Measurements from ENCODE around the gene KCNAB1. TPM values are rescaled to one million over a fixed set of nuclear protein-coding genes. Genes with fewer than 3 reads are reported as not detected.
"Not testable (repeated sequence)": the region's sequence is repeated elsewhere in the genome, so short reads cannot be mapped to it uniquely, and the experiment has no call there.

The KCNAB1 gene
- total RNA-seq, 2 donors from 2014 or later = 0.49 to 0.81 TPM

DNA sequence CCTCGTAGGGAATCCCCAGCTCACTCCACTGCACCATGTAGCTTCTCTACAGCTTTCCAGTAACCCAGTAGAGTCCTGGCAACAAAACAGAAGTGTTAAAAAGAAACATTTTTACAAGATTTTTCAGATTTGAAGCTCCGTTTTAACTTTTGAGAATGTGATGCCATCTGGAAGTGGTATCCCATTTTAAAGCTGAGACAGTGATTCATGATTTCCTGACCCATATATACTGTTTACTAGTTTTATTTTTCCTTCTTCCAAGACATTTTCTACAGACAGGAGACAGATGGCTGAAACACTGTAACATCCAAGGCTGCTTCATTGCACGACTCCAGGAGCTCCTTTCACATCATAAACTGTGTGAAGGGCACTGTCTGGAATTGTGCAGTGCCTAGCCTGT, 30.3 kb upstream of the KCNAB1 start:
- no peak overlapping the region for H3K27ac ChIP-seq (ENCODE audit: low read depth, low read length)
- WGBS, 2 experiments (ENCODE audit: insufficient coverage in 1 of 2, insufficient read length in 1 of 2) = 80 to 83% methylated on average over 2 to 3 of the region's 3 CpGs
- H3K4me1 ChIP-seq (ENCODE audit: control insufficient read depth, insufficient read depth, low read length) = peaks cover 3% of the 10 kb centered on the region
- Mint-ChIP-seq H3K9me3 (no peaks in the 10 kb centered on the region), H3K27me3 (ENCODE audit: insufficient read depth) (no peaks in the 10 kb centered on the region), H3K4me1 (peaks cover 10% of the 10 kb centered on the region), H3K4me3 (no peak overlapping the region), H3K36me3 (ENCODE audit: low read depth) (no peaks in the 10 kb centered on the region), H3K27ac (no peak overlapping the region)
- TF ChIP-seq, protein P1, sequence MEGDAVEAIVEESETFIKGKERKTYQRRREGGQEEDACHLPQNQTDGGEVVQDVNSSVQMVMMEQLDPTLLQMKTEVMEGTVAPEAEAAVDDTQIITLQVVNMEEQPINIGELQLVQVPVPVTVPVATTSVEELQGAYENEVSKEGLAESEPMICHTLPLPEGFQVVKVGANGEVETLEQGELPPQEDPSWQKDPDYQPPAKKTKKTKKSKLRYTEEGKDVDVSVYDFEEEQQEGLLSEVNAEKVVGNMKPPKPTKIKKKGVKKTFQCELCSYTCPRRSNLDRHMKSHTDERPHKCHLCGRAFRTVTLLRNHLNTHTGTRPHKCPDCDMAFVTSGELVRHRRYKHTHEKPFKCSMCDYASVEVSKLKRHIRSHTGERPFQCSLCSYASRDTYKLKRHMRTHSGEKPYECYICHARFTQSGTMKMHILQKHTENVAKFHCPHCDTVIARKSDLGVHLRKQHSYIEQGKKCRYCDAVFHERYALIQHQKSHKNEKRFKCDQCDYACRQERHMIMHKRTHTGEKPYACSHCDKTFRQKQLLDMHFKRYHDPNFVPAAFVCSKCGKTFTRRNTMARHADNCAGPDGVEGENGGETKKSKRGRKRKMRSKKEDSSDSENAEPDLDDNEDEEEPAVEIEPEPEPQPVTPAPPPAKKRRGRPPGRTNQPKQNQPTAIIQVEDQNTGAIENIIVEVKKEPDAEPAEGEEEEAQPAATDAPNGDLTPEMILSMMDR (conservative IDR thresholded peaks at IDR 0.05) = no peak
- no peaks in the 10 kb centered on the region for H3K36me3 ChIP-seq (ENCODE audit: control insufficient read depth, insufficient read depth, low read length)
- H3K9ac ChIP-seq (ENCODE audit: extremely low read depth, low read length, poor library complexity, severe bottlenecking) = no peak overlapping the region
- no peak overlapping the region for H3K4me3 ChIP-seq (ENCODE audit: low read length)
- no peaks in the 10 kb centered on the region for H3K27me3 ChIP-seq (ENCODE audit: control insufficient read depth, insufficient read depth, low read length, poor library complexity, severe bottlenecking)
- no peaks in the 10 kb centered on the region for H3K9me3 ChIP-seq (ENCODE audit: control insufficient read depth, low read length)
- no peak for DNase-seq

GRCh38 chr3:156093964-156094363, 26.4 kb upstream of the KCNAB1 start:
- no peaks in the 10 kb centered on the region for H3K27me3 ChIP-seq (ENCODE audit: control insufficient read depth, insufficient read depth, low read length, poor library complexity, severe bottlenecking)
- H3K27ac Mint-ChIP-seq = no peak overlapping the region

DNA sequence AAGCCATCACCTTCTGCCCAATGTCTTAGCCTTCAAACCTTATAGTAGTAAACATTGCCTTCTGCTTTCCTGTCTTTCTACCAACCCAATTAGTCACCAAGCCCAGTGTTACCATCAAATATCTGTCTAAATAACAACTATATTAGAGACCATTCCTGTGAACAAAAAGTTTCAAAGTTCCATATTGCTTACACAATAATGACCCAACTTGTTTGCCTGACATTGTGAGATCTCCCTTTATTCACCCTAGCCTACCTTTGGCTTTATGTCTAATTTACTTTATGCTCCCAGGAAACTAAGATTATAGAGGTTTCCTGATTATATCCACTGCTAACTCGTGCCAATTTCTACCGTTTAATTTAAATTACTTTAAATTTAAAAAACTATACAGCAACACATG, 26.0 kb upstream of the KCNAB1 start:
- no peak overlapping the region for H3K27ac Mint-ChIP-seq
- Histone ChIP-seq H3K4me3 (ENCODE audit: low read length) (no peak overlapping the region), H3K36me3 (ENCODE audit: control insufficient read depth, insufficient read depth, low read length) (no peaks in the 10 kb centered on the region), H3K9ac (ENCODE audit: extremely low read depth, low read length, poor library complexity, severe bottlenecking) (no peak overlapping the region), H3K27me3 (ENCODE audit: control insufficient read depth, insufficient read depth, low read length, poor library complexity, severe bottlenecking) (no peaks in the 10 kb centered on the region), H3K27ac (ENCODE audit: low read depth, low read length) (no peak overlapping the region), H3K4me1 (ENCODE audit: control insufficient read depth, insufficient read depth, low read length) (peaks cover 3% of the 10 kb centered on the region), H3K9me3 (ENCODE audit: control insufficient read depth, low read length) (no peaks in the 10 kb centered on the region)
- H3K9me3 Mint-ChIP-seq = peaks cover 2% of the 10 kb centered on the region
- no peaks in the 10 kb centered on the region for H3K27me3 Mint-ChIP-seq (ENCODE audit: insufficient read depth)
- TF ChIP-seq, protein P1 (conservative IDR thresholded peaks at IDR 0.05) = no peak
- H3K4me1 Mint-ChIP-seq = peaks cover 14% of the 10 kb centered on the region
- DNase-seq = no peak
- H3K36me3 Mint-ChIP-seq (ENCODE audit: low read depth) = no peaks in the 10 kb centered on the region
- no peak overlapping the region for H3K4me3 Mint-ChIP-seq
- no CpG with 5 or more reads among the region's 2 CpGs for WGBS, 2 experiments (ENCODE audit: insufficient coverage in 1 of 2, insufficient read length in 1 of 2)

More at GRCh38 chr3:156093964-156094363, 26.4 kb upstream of the KCNAB1 start:
- TF ChIP-seq, protein P1 (conservative IDR thresholded peaks at IDR 0.05) = no peak
- Mint-ChIP-seq H3K9me3 (peaks cover under 1% of the 10 kb centered on the region), H3K4me1 (peaks cover 14% of the 10 kb centered on the region), H3K27me3 (ENCODE audit: insufficient read depth) (no peaks in the 10 kb centered on the region), H3K36me3 (ENCODE audit: low read depth) (no peaks in the 10 kb centered on the region), H3K4me3 (no peak overlapping the region)
- H3K4me1 ChIP-seq (ENCODE audit: control insufficient read depth, insufficient read depth, low read length) = peaks cover 3% of the 10 kb centered on the region
- H3K9ac ChIP-seq (ENCODE audit: extremely low read depth, low read length, poor library complexity, severe bottlenecking) = no peak overlapping the region
- WGBS, 2 experiments (ENCODE audit: insufficient coverage in 1 of 2, insufficient read length in 1 of 2) = 25 to 29% methylated on average over 7 of the region's 7 CpGs
- H3K4me3 ChIP-seq (ENCODE audit: low read length) = no peak overlapping the region
- H3K9me3 ChIP-seq (ENCODE audit: control insufficient read depth, low read length) = no peaks in the 10 kb centered on the region
- DNase-seq = peak; percentile 92
- H3K27ac ChIP-seq (ENCODE audit: low read depth, low read length) = no peak overlapping the region
- no peaks in the 10 kb centered on the region for H3K36me3 ChIP-seq (ENCODE audit: control insufficient read depth, insufficient read depth, low read length)

DNA sequence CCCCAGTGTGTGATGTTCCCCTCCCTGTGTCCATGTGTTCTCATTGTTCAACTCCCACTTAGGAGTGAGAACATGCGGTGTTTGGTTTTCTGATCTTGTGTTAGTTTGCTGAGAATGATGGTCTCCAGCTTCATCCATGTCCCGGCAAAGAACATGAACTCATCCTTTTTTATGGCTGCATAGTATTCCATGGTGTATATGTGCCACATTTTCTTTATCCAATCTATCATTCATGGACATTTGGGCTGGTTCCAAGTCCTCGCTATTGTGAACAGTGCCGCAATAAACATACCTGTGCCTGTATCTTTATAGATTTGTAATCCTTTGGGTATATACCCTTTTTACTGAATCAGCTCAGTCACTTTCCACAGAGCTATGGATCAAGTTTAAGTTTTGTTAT, 24.7 kb upstream of the KCNAB1 start:
- H3K4me1 Mint-ChIP-seq = peaks cover 14% of the 10 kb centered on the region
- not testable (repeated sequence) for H3K9ac ChIP-seq (ENCODE audit: extremely low read depth, low read length, poor library complexity, severe bottlenecking); H3K27ac Mint-ChIP-seq; H3K4me1 ChIP-seq (ENCODE audit: control insufficient read depth, insufficient read depth, low read length); H3K27ac ChIP-seq (ENCODE audit: low read depth, low read length); H3K9me3 ChIP-seq (ENCODE audit: control insufficient read depth, low read length); H3K36me3 ChIP-seq (ENCODE audit: control insufficient read depth, insufficient read depth, low read length); H3K4me3 ChIP-seq (ENCODE audit: low read length); H3K36me3 Mint-ChIP-seq (ENCODE audit: low read depth); H3K27me3 ChIP-seq (ENCODE audit: control insufficient read depth, insufficient read depth, low read length, poor library complexity, severe bottlenecking); H3K9me3 Mint-ChIP-seq; H3K27me3 Mint-ChIP-seq (ENCODE audit: insufficient read depth); DNase-seq; H3K4me3 Mint-ChIP-seq
- 90 to 100% methylated on average over 2 to 4 of the region's 4 CpGs for WGBS, 2 experiments (ENCODE audit: insufficient coverage in 1 of 2, insufficient read length in 1 of 2)

All from endodermal cell (in vitro differentiated cells).